Thyroid gland (tissue), 4 donors: Measurements from ENCODE around the gene LMTK2. TPM values are rescaled to one million over a fixed set of nuclear protein-coding genes. Genes with fewer than 3 reads are reported as not detected.

Experiments
- DNase-seq, 2 donors: peaks; one replicate each; pipeline ENCODE4 v3.0.0-alpha.2; 2019
- H3K27ac ChIP-seq, 3 donors: fragments of 200-600 bp; sonication (generic); 1 replicate in 2 of 3; 2 replicates in 1 of 3; pipeline ENCODE4 v1.5.1; 2016 to 2019; ENCODE audit warnings: mild to moderate bottlenecking in 1 of 3, moderate library complexity in 1 of 3
- H3K27me3 ChIP-seq: fragments of 200-600 bp; sonication (generic); one replicate; pipeline ENCODE4 v1.5.1; 2019
- H3K36me3 ChIP-seq, 2 donors: fragments of 200-600 bp; sonication (generic); one replicate each; pipeline ENCODE4 v1.5.1; 2016 to 2019
- H3K4me1 ChIP-seq, 2 donors: fragments of 200-600 bp; sonication (generic); one replicate each; pipeline ENCODE4 v1.5.1; 2017 to 2019
- H3K4me3 ChIP-seq, 3 donors: fragments of 200-600 bp; sonication (generic); replicated peaks in 1 of 3; 1 replicate in 2 of 3; 2 replicates in 1 of 3; pipeline ENCODE4 v1.5.1; 2016; ENCODE audit warnings: mild to moderate bottlenecking in 1 of 3
- H3K9me3 ChIP-seq: fragments of 200-600 bp; sonication (generic); one replicate; pipeline ENCODE4 v1.5.1; 2017
- CTCF ChIP-seq, 6 experiments: fragments of 200-600 bp in 3 of 6; fragments of 450-650 bp in 3 of 6; sonication (generic) in 3 of 6; IDR thresholded peaks; one replicate each; pipeline ENCODE4 v1.5.1; 2016 to 2019; ENCODE audit warnings: antibody characterized with exemption in 6 of 6, mild to moderate bottlenecking in 2 of 6, inconsistent platforms in 1 of 6, moderate library complexity in 1 of 6
- POLR2A ChIP-seq, 2 donors: fragments of 450-650 bp; IDR thresholded peaks; one replicate each; pipeline ENCODE4 v1.6.1; 2017; ENCODE audit warnings: antibody characterized with exemption in 2 of 2, mild to moderate bottlenecking in 2 of 2, moderate library complexity in 1 of 2
- WGBS, 2 donors: methylation state at CpG; one replicate each; pipeline ENCODE4 v1.1.5; 2017; 5-methylcytosine and 5-hydroxymethylcytosine counted together
- intact Hi-C: fragments of 100-400 bp; cut with DNase I; formaldehyde crosslinking; loops from one replicate; pipeline ENCODE4 v1.15.1; 2023
- total RNA-seq, 4 donors: library from RNA; depleted of rRNA; stranded (reverse); fragments of >200 nt; gene quantifications; one replicate each; pipeline ENCODE4 v1.2.3, GENCODE V29; 2016

LMTK2 gene
- total RNA-seq, 4 donors from 2014 or later: 22.0 to 36.5 (median 26.6) TPM

- WGBS, 2 donors: 79 to 82% methylated on average over 5 to 8 of the region's 8 CpGs
- no peaks in the 10 kb centered on the region for H3K27me3 ChIP-seq
- TF ChIP-seq CTCF (IDR thresholded peaks at IDR 0.05) (no peak), POLR2A (IDR thresholded peaks at IDR 0.05) (no peak)
- H3K27ac ChIP-seq: no peak overlapping the region
- DNase-seq: no peak
- peaks cover 3% of the 10 kb centered on the region in 2 donors for H3K4me1 ChIP-seq
- no peaks in the 10 kb centered on the region for H3K36me3 ChIP-seq
- H3K9me3 ChIP-seq: no peaks in the 10 kb centered on the region
- intact Hi-C loops: no loop called here
- H3K4me3 ChIP-seq: no peak overlapping the region
Measured at GRCh38 chr7:98213296-98213887, 106.7 kb downstream of the LMTK2 start.

DNA sequence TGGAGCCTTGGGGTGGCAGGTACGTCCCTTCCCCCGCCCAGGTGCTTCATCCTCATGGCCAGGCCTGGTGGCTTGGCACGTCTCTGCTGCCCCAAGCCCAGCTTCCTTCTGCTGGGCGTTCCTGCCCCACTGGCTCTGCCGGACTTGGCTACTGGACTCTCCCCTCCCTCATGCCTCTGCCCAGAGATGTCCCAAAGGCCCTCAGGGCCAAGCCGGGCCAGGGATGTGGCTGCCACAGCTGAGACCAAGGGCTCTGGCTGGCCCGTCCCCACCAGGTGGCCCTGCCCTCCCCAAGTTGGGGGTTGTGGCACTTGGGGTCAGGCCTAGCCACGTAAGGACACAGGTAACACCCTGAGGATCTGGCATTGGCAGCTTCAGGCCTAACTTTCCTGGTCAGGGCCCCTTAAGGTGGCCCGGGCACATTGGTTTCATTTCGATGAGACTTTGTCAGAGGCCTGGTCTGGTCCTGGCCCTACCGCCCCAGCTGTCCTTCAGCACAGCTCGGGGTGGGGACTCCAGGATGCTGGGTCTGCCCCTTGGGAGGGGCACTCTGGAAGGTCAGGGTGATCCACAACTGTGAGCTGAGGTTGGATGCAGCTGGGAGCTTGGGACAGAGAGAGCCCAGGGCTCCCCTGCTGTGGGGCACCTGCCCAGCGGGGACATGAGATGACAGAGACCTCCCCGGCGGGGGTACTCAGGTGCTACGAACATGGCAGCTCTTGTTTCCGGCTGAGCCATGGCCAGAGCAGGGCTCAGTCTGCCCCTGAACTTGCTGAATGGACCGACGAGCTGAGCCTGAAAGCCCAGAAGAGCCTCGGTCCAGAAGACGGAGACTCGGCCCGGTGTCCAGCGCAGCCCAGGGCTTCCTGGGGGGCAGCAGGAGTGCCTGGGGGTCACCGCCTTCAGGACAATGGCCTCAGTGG, 107.5 kb downstream of the LMTK2 start:
- WGBS, 2 donors: 80 to 88% methylated on average over 8 to 12 of the region's 25 CpGs
- no peak overlapping the region for H3K27ac ChIP-seq
- DNase-seq: no peak
- no peaks in the 10 kb centered on the region for H3K36me3 ChIP-seq
- peaks cover 3% of the 10 kb centered on the region in 2 donors for H3K4me1 ChIP-seq
- no peak overlapping the region for H3K4me3 ChIP-seq
- intact Hi-C loops: no loop called here
- no peaks in the 10 kb centered on the region for H3K27me3 ChIP-seq
- H3K9me3 ChIP-seq: no peaks in the 10 kb centered on the region
- TF ChIP-seq POLR2A (IDR thresholded peaks at IDR 0.05) (no peak), CTCF (IDR thresholded peaks at IDR 0.05) (no peak)

- intact Hi-C loops: no loop called here
- no peak for DNase-seq
- Histone ChIP-seq H3K27me3 (no peaks in the 10 kb centered on the region), H3K27ac (no peak overlapping the region), H3K4me3 (no peak overlapping the region), H3K9me3 (no peaks in the 10 kb centered on the region), H3K36me3 (no peaks in the 10 kb centered on the region), H3K4me1 (peaks cover 3% of the 10 kb centered on the region in 2 donors)
- WGBS, 2 donors: 93% methylated on average over 13 to 22 of the region's 27 CpGs
- TF ChIP-seq CTCF (IDR thresholded peaks at IDR 0.05) (no peak), POLR2A (IDR thresholded peaks at IDR 0.05) (no peak)
Measured at GRCh38 chr7:98214811-98215321, 108.2 kb downstream of the LMTK2 start.

DNA sequence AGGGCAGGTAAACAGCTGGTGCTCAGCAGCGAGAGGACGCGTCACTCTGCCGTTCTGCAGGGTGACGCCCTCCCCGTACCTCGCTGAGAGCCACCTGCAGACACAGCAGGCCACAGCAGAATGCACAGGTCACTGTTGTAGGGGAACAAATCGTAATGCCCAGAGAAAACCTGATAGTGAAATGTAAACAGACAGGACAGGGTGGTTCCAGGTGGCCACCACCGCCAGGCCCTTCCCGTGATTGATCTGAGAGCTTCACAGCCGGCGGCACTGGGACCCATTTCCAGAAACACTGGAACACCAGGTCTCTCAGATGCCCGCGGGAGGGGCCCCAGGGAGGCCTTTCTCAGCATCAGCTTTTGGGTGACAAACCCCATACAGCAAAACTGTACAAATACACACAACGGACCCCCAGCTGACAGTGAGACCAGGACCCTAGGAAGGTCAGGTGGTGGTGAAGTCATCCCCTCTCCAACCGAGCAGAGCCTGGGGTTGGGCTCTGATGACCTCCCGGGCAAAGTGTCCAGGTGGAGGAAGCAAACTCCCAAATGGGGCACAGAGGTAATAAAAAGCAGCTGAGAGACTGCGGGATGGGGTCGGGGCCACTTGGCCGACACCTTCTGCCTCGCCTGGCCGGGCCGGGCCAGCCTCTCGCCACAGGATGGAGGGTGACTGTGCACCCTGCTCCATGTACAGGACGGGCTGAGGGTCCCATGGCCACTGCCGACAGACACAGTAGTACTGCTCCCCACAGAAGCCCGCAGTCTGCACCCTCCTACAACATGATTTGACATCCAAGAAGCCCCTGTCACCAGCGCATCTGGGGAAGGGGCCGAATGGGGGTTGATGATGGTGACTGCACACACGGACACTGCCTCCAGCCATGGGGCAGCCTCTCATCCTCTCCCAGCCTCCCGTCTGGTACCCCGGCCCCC, 109.2 kb downstream of the LMTK2 start:
- Histone ChIP-seq H3K27ac (no peak overlapping the region), H3K9me3 (no peaks in the 10 kb centered on the region), H3K36me3 (no peaks in the 10 kb centered on the region), H3K4me3 (no peak overlapping the region), H3K27me3 (no peaks in the 10 kb centered on the region), H3K4me1 (peaks cover 0 to 3% of the 10 kb centered on the region in 2 donors)
- 90 to 92% methylated on average over 32 of the region's 32 CpGs for WGBS, 2 donors
- no peak for DNase-seq
- intact Hi-C loops: no loop called here
- TF ChIP-seq POLR2A (IDR thresholded peaks at IDR 0.05) (no peak), CTCF (IDR thresholded peaks at IDR 0.05) (no peak)
